Mesenchymal stem cell (in vitro differentiated cells and primary cell): ENCODE data around the gene MAP7D3.

ENCODE experiments used
- DNase-seq: peaks from one replicate; pipeline ENCODE4 v3.0.0-alpha.2; 2013
- H2AFZ ChIP-seq: one replicate; pipeline ENCODE4 v1.6.1; 2013; ENCODE audit warnings: low read depth, mild to moderate bottlenecking, control low read depth, inconsistent platforms, low read length, moderate library complexity
- H2AK5ac ChIP-seq: 2 replicates; pipeline ENCODE4 v1.6.1; 2013; ENCODE audit warnings: low read length, moderate library complexity, mild to moderate bottlenecking, inconsistent platforms; ENCODE audit not compliant: severe bottlenecking
- H2BK120ac ChIP-seq: one replicate; pipeline ENCODE4 v1.6.1; 2013; ENCODE audit warnings: low read depth, mild to moderate bottlenecking, inconsistent platforms, low read length, moderate library complexity
- H2BK12ac ChIP-seq, 2 experiments: one replicate each; pipeline ENCODE4 v1.6.1; 2013; ENCODE audit warnings: inconsistent platforms in 2 of 2, low read length in 2 of 2, mild to moderate bottlenecking in 2 of 2, moderate library complexity in 2 of 2, control low read depth in 1 of 2
- H2BK15ac ChIP-seq: one replicate; pipeline ENCODE4 v1.6.1; 2013; ENCODE audit warnings: mild to moderate bottlenecking, low read depth, inconsistent platforms; ENCODE audit not compliant: poor library complexity, severe bottlenecking
- H2BK5ac ChIP-seq: 2 replicates; pipeline ENCODE4 v1.6.1; 2013; ENCODE audit warnings: low read depth, mild to moderate bottlenecking, low read length, control low read depth, inconsistent platforms; ENCODE audit not compliant: poor library complexity, severe bottlenecking
- H3K14ac ChIP-seq, 2 experiments: one replicate each; pipeline ENCODE4 v1.6.1; 2013; ENCODE audit warnings: inconsistent platforms in 2 of 2, low read length in 2 of 2, control low read depth in 1 of 2, mild to moderate bottlenecking in 1 of 2, moderate library complexity in 1 of 2
- H3K18ac ChIP-seq, 2 experiments: one replicate each; pipeline ENCODE4 v1.6.1; 2013; ENCODE audit warnings: inconsistent platforms in 2 of 2, low read length in 2 of 2, control low read depth in 1 of 2, low read depth in 1 of 2, mild to moderate bottlenecking in 1 of 2
- H3K23ac ChIP-seq, 2 experiments: one replicate each; pipeline ENCODE4 v1.6.1; 2013; ENCODE audit warnings: inconsistent platforms in 2 of 2, low read length in 2 of 2, mild to moderate bottlenecking in 2 of 2, moderate library complexity in 2 of 2, control low read depth in 1 of 2
- H3K27ac ChIP-seq: 2 replicates; pipeline ENCODE4 v1.5.1; 2013; ENCODE audit warnings: mild to moderate bottlenecking, moderate library complexity, low read length, control low read depth, inconsistent platforms; ENCODE audit not compliant: poor library complexity, severe bottlenecking
- H3K27me3 ChIP-seq, 2 experiments: 2 replicates each; pipeline versions ENCODE4 v1.6.1 to v1.7.0; 2013; ENCODE audit warnings: low read length in 2 of 2, mild to moderate bottlenecking in 2 of 2, moderate library complexity in 2 of 2, control low read depth in 1 of 2, inconsistent platforms in 1 of 2; ENCODE audit not compliant: control insufficient read depth in 1 of 2, insufficient read depth in 1 of 2
- H3K36me3 ChIP-seq, 2 experiments: 2 replicates each; pipeline versions ENCODE4 v1.6.1 to v1.7.0; 2013; ENCODE audit warnings: low read length in 2 of 2, control low read depth in 1 of 2, inconsistent platforms in 1 of 2, low read depth in 1 of 2, mild to moderate bottlenecking in 1 of 2; ENCODE audit not compliant: insufficient read depth in 2 of 2, control insufficient read depth in 1 of 2
- H3K4ac ChIP-seq, 2 experiments: one replicate each; pipeline ENCODE4 v1.6.1; 2013; ENCODE audit warnings: inconsistent platforms in 2 of 2, low read length in 2 of 2, mild to moderate bottlenecking in 2 of 2, moderate library complexity in 2 of 2, control low read depth in 1 of 2, low read depth in 1 of 2
- H3K4me1 ChIP-seq: 2 replicates; pipeline ENCODE4 v1.6.1; 2013; ENCODE audit warnings: low read depth, low read length, control low read depth; ENCODE audit not compliant: control insufficient read depth, insufficient read depth
- H3K4me2 ChIP-seq: 2 replicates; pipeline ENCODE4 v1.6.1; 2013; ENCODE audit warnings: low read length, mild to moderate bottlenecking, inconsistent platforms; ENCODE audit not compliant: poor library complexity, severe bottlenecking
- H3K4me3 ChIP-seq, 2 experiments: 2 replicates each; pipeline versions ENCODE4 v1.5.1 to v1.7.0; 2013; ENCODE audit warnings: low read length in 2 of 2, mild to moderate bottlenecking in 2 of 2, control low read depth in 1 of 2, low read depth in 1 of 2; ENCODE audit not compliant: insufficient read depth in 1 of 2
- H3K79me1 ChIP-seq: replicated peaks from 2 replicates; pipeline ENCODE4 v1.6.1; 2013; ENCODE audit warnings: mild to moderate bottlenecking, control low read depth, low read length, inconsistent platforms; ENCODE audit not compliant: poor library complexity, severe bottlenecking
- H3K9ac ChIP-seq: 2 replicates; pipeline ENCODE4 v1.7.0; 2013; ENCODE audit warnings: mild to moderate bottlenecking, low read length, moderate library complexity
- H3K9me3 ChIP-seq: 2 replicates; pipeline ENCODE4 v1.7.0; 2013; ENCODE audit warnings: mild to moderate bottlenecking, low read length; ENCODE audit not compliant: control insufficient read depth
- H4K8ac ChIP-seq: one replicate; pipeline ENCODE4 v1.6.1; 2013; ENCODE audit warnings: inconsistent platforms, mild to moderate bottlenecking, low read length, moderate library complexity
- H4K91ac ChIP-seq: one replicate; pipeline ENCODE4 v1.6.1; 2013; ENCODE audit warnings: mild to moderate bottlenecking, low read length, inconsistent platforms
- WGBS: methylation state at CpG from one replicate; pipeline ENCODE4 v1.1.7; 2013; ENCODE audit warnings: mixed read lengths; 5-methylcytosine and 5-hydroxymethylcytosine counted together

MAP7D3 gene

DNA sequence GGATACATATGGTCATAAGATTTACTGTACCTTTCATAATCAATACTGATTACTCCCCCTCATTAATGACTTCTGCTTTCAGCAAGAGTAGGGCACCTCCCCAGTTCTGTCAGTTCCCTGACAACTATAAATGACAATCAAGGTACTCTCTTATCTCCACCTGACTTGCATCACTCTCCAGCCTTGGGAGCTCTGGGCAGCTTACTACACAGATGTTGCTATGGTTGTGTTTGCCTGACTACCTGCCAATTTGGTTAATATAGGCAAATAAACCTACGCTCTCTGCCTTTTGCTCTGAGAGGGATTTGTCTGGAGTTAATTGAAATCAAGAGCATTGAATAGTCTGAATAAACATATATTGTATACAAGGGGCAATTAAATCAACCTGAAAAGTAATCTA, 22.8 kb upstream of the MAP7D3 start:
- no peak overlapping the region for H3K4ac ChIP-seq
- H4K91ac ChIP-seq, result no peak overlapping the region
- H3K79me1 ChIP-seq, result no peaks in the 10 kb centered on the region
- no peaks in the 10 kb centered on the region for H3K36me3 ChIP-seq
- H3K4me1 ChIP-seq, result no peaks in the 10 kb centered on the region
- H2AFZ ChIP-seq, result no peak overlapping the region
- no peak overlapping the region for H4K8ac ChIP-seq
- no peak overlapping the region for H3K9ac ChIP-seq
- no peak overlapping the region for H3K4me2 ChIP-seq
- no peak overlapping the region for H3K23ac ChIP-seq
- no peak overlapping the region for H3K4me3 ChIP-seq
- H2AK5ac ChIP-seq, result no peak overlapping the region
- WGBS, result no CpG with 5 or more reads among the region's 1 CpG
- DNase-seq, result no peak
- no peak overlapping the region for H2BK15ac ChIP-seq
- H2BK5ac ChIP-seq, result no peak overlapping the region
- H3K27me3 ChIP-seq, result peaks cover 0 to 22% of the 10 kb centered on the region in 2 experiments
- H3K9me3 ChIP-seq, result no peaks in the 10 kb centered on the region
- no peak overlapping the region for H2BK120ac ChIP-seq
- no peak overlapping the region for H3K18ac ChIP-seq
- H2BK12ac ChIP-seq, result no peak overlapping the region
- H3K14ac ChIP-seq, result no peak overlapping the region
- H3K27ac ChIP-seq, result no peak overlapping the region

- H3K4ac ChIP-seq, result no peak overlapping the region
- H3K4me3 ChIP-seq, result no peak overlapping the region
- no peak overlapping the region for H2BK120ac ChIP-seq
- peaks cover 0 to 20% of the 10 kb centered on the region in 2 experiments for H3K27me3 ChIP-seq
- H3K79me1 ChIP-seq, result no peaks in the 10 kb centered on the region
- H2AFZ ChIP-seq, result no peak overlapping the region
- WGBS, result no CpG with 5 or more reads among the region's 1 CpG
- no peaks in the 10 kb centered on the region for H3K36me3 ChIP-seq
- no peaks in the 10 kb centered on the region for H3K9me3 ChIP-seq
- H4K8ac ChIP-seq, result no peak overlapping the region
- H2BK15ac ChIP-seq, result no peak overlapping the region
- no peak overlapping the region for H3K4me2 ChIP-seq
- H3K14ac ChIP-seq, result no peak overlapping the region
- no peak overlapping the region for H2AK5ac ChIP-seq
- no peak overlapping the region for H4K91ac ChIP-seq
- no peaks in the 10 kb centered on the region for H3K4me1 ChIP-seq
- H2BK5ac ChIP-seq, result no peak overlapping the region
- H3K18ac ChIP-seq, result no peak overlapping the region
- peak; percentile 21 for DNase-seq
- H3K27ac ChIP-seq, result no peak overlapping the region
- no peak overlapping the region for H2BK12ac ChIP-seq
- no peak overlapping the region for H3K9ac ChIP-seq
- no peak overlapping the region for H3K23ac ChIP-seq
Observed at GRCh38 chrX:136272325-136272724, 21.1 kb upstream of the MAP7D3 start.

DNA sequence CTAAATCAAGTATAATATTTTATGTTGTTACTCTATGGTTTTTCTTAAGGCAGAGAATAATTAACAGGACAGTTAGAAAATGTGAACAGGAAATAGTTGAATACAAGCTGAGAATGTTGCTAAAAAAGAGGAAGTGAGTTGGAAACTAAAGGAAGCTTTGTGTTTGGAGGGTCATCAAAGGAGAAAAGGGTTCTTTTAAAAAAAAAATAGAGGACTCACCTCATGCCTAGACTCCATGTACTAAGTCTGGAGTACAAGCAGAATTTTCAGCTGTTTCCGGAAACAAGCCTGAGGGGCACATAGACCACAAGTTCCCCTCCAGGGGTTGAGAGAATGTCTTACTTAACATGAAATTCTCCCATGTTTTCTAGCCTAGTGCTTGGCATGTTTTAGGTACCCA, 20.1 kb upstream of the MAP7D3 start:
- H3K9ac ChIP-seq, result no peak overlapping the region
- no peak overlapping the region for H2BK120ac ChIP-seq
- H3K4me1 ChIP-seq, result no peaks in the 10 kb centered on the region
- H2BK5ac ChIP-seq, result no peak overlapping the region
- no peak overlapping the region for H3K27ac ChIP-seq
- H4K91ac ChIP-seq, result no peak overlapping the region
- no peak overlapping the region for H3K4ac ChIP-seq
- no peak overlapping the region for H3K23ac ChIP-seq
- no peak overlapping the region for H3K4me2 ChIP-seq
- DNase-seq, result no peak
- no peak overlapping the region for H3K4me3 ChIP-seq
- H3K36me3 ChIP-seq, result no peaks in the 10 kb centered on the region
- no peaks in the 10 kb centered on the region for H3K9me3 ChIP-seq
- H2AK5ac ChIP-seq, result no peak overlapping the region
- H3K27me3 ChIP-seq, result peaks cover 0 to 15% of the 10 kb centered on the region in 2 experiments
- 83% methylated on average over 1 of the region's 1 CpG for WGBS
- H4K8ac ChIP-seq, result no peak overlapping the region
- no peak overlapping the region for H3K18ac ChIP-seq
- H3K79me1 ChIP-seq, result no peaks in the 10 kb centered on the region
- H2BK12ac ChIP-seq, result no peak overlapping the region
- H2AFZ ChIP-seq, result no peak overlapping the region
- no peak overlapping the region for H3K14ac ChIP-seq
- H2BK15ac ChIP-seq, result no peak overlapping the region

GRCh38 chrX:136269921-136270320, 18.7 kb upstream of the MAP7D3 start:
- Histone ChIP-seq H3K4me3 (no peak overlapping the region), H3K23ac (no peak overlapping the region), H3K27me3 (peaks cover 0 to 12% of the 10 kb centered on the region in 2 experiments), H2BK15ac (no peak overlapping the region), H2AFZ (no peak overlapping the region), H4K91ac (no peak overlapping the region), H3K4me2 (no peak overlapping the region), H3K4ac (no peak overlapping the region), H2AK5ac (no peak overlapping the region), H3K9ac (no peak overlapping the region), H3K79me1 (no peaks in the 10 kb centered on the region), H2BK5ac (no peak overlapping the region), H3K27ac (no peak overlapping the region), H3K9me3 (no peaks in the 10 kb centered on the region), H3K36me3 (no peaks in the 10 kb centered on the region), H3K18ac (no peak overlapping the region), H3K4me1 (peaks cover 1% of the 10 kb centered on the region), H3K14ac (no peak overlapping the region), H2BK12ac (no peak overlapping the region), H4K8ac (no peak overlapping the region), H2BK120ac (no peak overlapping the region)
- no peak for DNase-seq
- WGBS, result no CpG with 5 or more reads among the region's 1 CpG
